HG03565 (cell line): ENCODE measurements around the gene CLDN8.

Source experiments
- ATAC-seq: cut with Tn5 transposase; IDR thresholded peaks from one replicate; pipeline ENCODE4 v1.9.1; 2021; ENCODE audit warnings: mild to moderate bottlenecking, moderate library complexity; ENCODE audit not compliant: unreplicated experiment

CLDN8 gene

DNA sequence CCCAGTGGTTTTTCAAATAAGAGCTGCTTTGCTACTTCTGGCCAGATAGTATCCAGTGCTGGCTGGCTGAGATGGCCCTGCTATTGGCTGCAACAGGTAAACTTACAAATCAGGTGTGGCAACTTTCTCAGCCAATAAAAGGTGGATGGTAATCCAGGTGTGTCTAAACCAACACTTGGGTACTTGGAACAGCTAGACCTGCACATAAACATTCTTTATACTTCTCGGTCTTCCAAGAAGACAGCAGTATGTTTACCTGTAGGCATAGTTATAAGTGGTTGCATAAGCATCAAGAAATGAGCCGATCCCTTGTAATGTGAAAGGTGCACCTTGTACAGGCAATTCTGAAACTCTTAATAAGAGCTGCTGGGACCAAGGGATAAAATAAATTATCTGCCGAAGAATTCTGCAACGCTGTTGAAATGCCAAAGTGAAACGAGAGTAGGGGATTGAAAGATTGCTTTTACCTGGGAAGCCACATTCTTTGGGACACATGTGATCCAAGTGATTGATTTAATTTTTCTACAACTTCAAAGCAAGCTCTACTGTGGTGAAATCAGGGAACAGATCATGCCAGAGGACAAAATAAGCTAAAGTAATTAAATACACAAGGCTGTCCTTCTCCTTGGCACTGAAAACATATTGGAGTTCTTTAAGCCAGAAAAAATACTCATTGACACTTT is at the start of gene CLDN8:
TSS of gene CLDN8 (minus strand) at position 57 of the 683 bp plus-strand sequence. CDS start 172 bp downstream, outside the sequence.
- no peak for ATAC-seq

DNA sequence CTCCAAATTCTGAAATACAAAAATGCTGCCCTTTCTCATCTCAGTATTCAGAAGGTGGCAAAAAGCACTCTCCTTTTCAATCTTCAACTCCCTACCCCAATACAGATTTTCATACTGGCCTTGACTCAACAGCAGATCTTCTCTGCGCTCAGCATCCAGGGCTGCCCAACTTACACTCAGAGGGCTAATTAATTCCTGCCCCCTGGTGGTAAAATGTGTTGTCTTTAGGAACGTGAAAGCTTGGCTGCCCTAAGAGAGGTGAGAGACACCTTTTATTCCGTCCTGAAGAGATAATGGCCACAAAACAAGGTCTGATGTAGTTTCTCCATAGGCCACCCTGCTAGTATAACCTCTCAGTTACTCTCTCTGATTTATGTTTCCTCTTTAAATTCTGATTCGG is 41.9 kb upstream of the CLDN8 start:
- no peak for ATAC-seq

DNA sequence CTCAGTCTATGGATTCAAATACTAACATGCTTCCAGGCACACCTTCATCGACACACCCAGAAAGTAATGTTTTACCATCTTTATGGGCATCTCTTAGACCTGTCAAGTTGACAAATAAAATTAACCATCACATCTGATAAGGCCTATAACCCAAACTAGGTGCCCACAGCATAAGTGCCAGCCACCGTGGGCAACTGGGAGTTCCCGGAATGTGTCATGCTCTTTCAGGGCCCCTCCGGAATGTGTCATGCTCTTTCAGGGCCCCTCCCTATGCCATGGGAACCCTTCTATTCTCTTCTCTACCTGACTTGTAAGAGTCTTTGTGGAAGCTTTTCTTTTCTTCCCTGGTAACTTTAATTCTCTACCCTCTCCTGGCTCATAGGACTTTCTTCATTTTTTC is 40.2 kb upstream of the CLDN8 start:
- no peak for ATAC-seq

- no peak for ATAC-seq
Measured at GRCh38 chr21:30255679-30256078, 39.8 kb upstream of the CLDN8 start.

DNA sequence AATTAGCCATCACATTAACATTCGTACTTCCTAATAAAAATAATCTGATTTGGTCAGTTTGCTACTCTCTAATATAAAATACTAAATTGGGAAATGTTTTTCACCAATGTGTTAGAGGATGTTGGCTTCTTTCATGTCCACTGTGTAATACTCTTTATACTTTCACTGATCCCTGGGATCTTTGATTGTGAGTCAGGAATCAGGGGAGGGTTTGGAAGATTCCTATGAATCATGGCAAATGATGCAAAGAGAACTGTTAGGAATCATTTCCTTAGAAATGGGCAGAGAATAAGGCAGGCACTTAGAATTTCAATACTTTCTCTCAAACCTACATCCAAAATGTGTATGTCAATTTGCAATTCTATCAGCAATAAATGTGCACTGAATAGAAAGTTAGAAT is 35.9 kb upstream of the CLDN8 start:
- no peak for ATAC-seq

- no peak for ATAC-seq
Measured at GRCh38 chr21:30249936-30250335, 34.0 kb upstream of the CLDN8 start.

DNA sequence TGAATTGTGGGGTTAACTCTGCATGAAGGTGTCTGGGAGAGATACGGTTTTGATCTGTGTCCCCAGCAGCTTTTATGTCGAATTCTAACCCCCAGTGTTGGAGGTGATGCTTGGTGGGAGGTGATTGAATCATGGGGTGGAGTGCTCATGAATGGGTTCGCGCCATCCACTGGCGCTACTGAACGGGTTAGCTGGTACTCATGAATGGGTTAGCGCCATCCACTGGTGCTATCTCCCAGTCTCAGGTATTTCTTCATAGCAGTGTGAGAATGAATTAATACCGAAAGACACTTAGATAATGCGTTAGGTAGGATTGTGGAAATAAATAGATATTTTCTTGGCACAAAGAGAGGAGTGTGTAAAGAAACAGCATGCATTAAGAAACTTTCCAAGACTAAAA is 32.9 kb upstream of the CLDN8 start:
- ATAC-seq = no peak

DNA sequence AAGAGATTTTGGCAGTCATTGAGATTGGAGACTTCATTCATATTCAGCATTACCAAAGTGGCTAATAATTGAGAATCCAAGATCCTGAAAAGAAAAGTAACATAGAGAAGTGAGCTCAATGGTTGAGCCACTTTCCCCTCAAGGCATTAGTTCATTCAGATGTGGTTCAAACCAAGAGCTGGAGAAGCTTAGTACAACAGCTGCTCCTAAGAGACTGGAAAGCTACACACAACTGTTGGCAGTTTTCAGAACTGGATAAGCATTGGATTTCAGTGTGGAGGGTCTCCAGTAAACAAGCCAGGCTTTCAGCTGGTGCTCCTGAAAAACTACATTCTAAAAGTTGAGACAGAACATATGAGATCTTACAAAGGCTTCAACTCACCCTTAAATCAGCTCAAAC is 29.2 kb upstream of the CLDN8 start:
- no peak for ATAC-seq

GRCh38 chr21:30243691-30244090 is 27.8 kb upstream of the CLDN8 start:
- no peak for ATAC-seq

- ATAC-seq = no peak
Measured at GRCh38 chr21:30240661-30241060, 24.8 kb upstream of the CLDN8 start.

- no peak for ATAC-seq
Measured at GRCh38 chr21:30238168-30238567, 22.3 kb upstream of the CLDN8 start.

- ATAC-seq = no peak
Measured at GRCh38 chr21:30234643-30235042, 18.7 kb upstream of the CLDN8 start.

GRCh38 chr21:30234050-30234449 is 18.2 kb upstream of the CLDN8 start:
- ATAC-seq = no peak

GRCh38 chr21:30233228-30234020 is 17.5 kb upstream of the CLDN8 start:
- no peak for ATAC-seq

GRCh38 chr21:30232011-30232410 is 16.1 kb upstream of the CLDN8 start:
- ATAC-seq = no peak

- no peak for ATAC-seq
Measured at GRCh38 chr21:30227633-30228404, 11.9 kb upstream of the CLDN8 start.

DNA sequence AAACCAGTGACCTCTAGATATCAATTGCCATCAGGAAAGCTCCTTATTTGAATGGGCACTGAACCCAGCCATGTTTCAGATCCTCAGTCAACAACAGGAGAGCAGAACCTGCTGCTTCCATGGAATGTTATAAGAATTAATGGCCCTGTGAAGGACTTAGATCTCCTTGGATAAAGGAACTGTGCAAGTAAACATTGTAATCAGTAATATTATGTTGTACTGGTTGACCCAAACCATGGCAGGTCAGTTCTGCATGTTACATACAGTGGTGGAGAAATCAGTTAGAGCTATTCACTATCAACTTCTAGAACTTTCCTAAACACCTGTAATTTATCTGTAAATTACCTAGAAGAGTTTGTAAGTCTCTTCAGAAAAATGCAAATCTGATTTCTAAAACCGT is 11.2 kb upstream of the CLDN8 start:
- ATAC-seq = no peak

- ATAC-seq = no peak
Measured at GRCh38 chr21:30223596-30223995, 7.7 kb upstream of the CLDN8 start.

GRCh38 chr21:30222724-30223123 is 6.8 kb upstream of the CLDN8 start:
- no peak for ATAC-seq

GRCh38 chr21:30211071-30211470 is 4.8 kb downstream of the CLDN8 start:
- ATAC-seq = no peak

GRCh38 chr21:30209601-30210000 is 6.3 kb downstream of the CLDN8 start:
- ATAC-seq = no peak

- no peak for ATAC-seq
Measured at GRCh38 chr21:30207252-30207579, 8.7 kb downstream of the CLDN8 start.
